Measurements from ENCODE around the gene FADD.
A peak's percentile ranks its signal among the peaks of the same experiment; 100 is the strongest.

Gene FADD

DNA sequence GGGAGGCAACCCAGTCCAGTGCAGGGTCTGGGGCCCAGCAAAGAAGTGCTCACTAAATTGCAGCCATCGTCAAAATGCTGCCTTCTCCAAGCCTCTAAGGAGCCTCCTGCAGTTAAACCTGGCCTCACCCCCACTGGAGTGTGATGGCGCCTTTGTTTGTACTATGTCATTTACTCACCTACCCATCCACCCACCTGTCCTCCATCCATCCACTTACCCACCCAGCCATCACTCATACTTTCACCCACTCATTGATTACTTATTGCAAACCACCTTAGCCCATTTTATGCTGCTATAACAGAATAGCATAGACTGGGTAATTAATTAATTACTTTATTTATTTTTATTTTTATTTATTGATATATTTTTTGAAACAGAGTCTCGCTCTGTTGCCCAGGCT is 38.6 kb downstream of the FADD start:
- no peak for DNase-seq

DNA sequence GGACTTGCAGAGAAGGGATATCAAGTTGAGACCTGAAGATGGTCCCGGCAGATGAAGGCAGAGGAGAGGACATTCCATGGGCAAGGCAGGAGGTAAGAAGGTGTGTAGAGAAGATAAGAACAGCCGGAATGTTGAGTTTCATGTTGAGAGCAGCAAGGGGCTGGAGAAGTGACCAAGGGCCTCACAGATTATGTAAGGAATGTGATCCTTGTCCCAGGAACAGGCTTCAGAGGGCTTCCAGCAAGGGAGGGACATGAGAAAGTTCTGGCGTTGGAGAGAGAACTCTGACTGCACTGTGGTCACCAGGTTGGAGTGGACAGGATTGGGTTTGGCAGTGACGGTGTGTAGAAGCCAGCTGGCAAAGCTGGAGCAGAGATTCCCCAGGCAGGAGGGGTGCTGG is 39.8 kb downstream of the FADD start:
- no peak for DNase-seq

DNA sequence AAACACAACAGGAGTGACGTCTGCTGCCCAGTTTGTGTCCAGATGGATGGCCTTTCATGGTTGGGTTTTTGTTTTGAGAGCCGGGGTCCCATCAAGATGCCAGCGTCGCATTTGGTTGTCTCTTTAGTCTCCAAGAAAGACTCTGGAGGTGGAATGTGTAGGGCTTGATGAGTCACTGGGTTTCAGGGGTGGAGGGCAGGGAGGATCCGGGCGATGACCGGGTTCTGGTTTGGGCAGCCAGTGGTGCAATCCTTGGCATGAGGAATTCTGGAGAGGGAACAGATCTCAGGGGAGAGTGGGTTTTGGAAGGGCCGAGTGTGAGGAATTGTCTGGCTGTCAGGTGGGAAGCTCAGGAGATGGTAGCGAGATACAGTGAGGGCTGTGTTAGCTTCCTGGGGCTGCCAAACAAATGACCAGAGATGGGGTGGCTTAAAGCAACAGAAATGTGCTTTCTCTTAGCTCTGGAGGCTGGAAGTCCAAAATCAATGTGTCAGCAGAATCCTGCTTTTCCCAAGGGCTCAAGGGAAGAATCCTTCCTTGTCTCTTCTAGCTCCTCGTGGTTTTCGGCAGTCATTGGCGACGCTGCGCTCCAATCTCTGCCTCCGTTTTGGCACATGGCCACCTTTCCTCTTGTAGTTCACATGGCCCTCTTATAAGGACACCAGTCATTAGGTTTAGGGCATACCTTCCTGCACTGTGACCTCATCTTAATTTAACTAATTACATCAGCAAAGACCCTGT is 41.0 kb downstream of the FADD start:
- DNase-seq = no peak

DNA sequence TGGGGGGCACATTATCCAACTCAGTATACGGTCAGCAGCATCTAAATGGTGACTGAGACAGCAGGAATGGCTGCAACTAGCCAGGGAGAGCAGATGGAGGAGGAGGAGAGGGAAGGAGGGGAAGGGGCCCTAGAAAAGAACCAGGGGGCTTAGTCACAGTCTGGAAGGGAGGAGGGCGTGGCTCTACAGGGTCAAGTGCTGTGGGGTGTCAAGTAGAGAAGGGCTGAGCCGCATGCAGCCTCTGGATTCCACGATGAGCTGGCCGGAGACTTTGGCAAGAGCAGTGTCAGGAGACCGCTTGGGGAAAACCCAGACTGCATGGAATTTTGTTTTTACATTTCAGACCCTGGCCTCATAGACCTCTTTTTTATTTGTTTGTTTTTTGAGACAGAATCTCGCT is 41.6 kb downstream of the FADD start:
- no peak for DNase-seq

DNA sequence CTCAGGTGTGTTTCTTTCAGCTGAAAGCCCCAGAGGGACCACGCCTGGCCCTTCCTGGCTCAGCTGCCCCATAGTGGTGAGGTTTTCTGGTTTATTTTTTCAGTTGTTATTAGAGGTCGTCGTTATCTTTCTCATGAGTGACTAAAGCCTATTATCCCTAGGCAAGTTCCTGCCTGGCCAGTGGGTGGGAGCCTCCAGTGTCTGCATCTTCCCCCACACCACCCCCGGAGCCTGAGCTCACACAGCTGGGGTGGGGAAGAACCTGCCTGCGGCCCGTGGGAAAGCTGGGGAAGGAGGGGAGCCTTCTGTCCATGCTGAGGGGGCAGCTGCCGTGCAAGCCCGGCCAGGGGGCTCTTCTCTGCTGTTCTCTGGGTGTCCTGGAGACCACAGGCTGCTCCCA is 43.1 kb downstream of the FADD start:
- no peak for DNase-seq

DNA sequence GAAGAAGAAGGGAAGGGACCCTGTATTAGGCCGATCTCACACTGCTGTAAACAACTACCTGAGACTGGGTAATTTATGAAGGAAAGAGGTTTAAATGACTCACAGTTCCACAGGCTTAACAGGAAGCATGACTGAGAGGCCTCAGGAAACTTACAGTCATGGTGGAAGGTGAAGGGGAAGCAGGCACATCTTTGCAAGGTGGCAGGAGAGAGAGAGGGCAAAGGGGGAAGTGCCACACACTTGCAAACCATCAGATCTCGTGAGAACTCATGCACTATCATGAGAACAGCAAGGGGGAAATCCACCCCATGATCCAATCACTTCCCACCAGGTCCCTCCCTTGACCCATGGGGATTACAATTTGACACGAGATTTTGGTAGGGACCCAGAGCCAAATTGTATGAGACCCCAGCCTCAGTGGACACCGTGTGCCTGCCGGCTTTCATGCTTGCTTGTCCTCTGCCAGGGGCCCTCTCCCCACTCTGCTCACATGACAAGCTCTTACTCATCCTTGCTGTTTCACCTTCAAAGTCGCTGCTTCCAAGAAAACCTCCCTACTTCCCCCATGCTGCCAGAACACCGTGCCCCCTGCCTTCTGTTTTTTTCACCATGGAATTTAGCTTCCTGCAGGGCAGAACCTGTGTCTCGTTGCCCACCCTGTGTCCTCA is 44.1 kb downstream of the FADD start:
- no peak for DNase-seq

DNA sequence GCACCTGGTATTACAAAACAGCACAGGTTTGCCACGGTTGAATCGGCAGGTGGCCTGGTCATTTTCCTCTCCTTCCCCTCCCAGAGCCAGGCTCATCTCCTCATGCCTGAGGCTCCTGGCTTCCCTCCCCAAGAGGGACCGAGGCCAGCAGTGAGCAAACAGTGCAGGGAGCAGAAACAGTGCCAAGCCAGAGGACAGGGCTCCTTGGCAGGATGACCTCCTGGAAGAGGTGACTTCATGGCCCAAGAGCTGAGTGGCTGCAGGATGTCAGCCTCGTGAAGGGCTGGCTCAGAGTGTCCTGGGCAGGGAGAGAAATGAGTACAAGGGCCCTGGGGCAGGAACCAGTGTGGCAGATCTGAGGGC is 44.6 kb downstream of the FADD start:
- DNase-seq = no peak

DNA sequence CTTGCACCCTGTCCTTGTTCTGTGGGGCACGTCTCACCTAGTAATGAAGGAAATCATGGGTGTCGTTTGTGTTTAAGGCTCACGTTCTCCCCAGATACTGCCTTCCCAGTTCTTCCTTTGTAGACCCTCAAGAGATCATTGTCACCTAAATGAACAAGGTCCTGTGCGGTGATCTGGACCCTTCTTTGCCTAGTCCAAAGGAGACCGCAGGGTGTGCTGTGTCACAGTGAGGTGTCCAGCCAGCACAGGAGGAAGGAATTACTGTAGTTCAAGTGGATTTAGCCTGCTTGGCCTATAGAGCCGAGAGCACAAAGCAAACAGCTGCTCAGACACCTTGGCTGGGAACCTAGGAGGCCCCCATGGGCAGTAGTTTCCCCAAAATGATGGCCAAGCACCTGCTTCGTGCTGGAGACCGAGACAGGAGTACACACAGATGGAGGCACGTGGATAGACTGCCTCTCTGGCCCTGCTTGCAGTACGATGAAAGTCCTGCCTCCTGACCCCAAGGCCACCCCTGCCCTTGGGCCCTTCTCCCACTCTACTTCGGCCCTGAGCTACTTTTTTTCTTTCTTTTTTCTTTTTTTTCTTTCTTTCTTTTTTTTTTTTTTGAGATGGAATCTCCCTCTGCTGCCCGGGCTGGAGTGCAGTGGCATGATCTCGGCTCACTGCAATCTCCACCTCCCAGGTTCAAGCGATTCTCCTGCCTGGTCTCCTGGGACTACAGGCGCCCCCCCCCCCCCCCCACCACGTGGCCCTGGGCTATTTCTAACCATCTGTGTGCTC is 48.0 kb downstream of the FADD start:
- no peak for DNase-seq

DNA sequence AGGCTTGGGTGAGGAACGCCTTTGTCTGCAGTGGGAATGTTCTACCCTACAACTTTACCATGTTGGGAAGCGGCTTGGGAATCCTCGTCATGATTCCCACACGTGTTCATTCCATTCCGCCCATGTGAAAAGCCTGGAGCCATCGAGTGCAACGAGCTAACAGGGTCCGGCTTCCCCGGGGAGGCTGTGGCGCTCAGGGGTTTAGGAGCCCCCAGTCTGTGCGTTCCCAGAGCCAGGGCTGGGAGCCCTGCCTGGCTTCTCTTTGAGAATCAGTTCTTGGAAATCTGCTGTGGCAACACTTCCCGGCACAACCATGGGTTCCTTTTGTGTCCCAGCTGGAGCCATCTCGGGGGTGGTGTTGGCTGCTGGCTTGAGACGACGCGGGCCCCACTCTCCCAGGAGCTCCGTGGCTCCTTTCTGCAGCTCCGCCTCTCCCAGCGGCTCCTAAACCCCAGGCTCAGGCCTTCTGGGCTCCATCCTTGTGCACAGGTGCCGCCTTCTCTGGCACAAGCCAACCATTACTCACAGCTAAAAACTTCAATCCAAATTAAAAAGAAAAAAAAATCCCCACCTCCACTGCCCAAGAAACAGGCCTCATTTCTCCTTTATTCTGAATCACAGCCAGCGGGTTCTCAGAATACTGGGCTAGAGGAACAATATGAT is 48.7 kb downstream of the FADD start:
- no peak for DNase-seq

- no peak for DNase-seq
Observed at GRCh38 chr11:70252844-70253243, 49.7 kb downstream of the FADD start.

DNA sequence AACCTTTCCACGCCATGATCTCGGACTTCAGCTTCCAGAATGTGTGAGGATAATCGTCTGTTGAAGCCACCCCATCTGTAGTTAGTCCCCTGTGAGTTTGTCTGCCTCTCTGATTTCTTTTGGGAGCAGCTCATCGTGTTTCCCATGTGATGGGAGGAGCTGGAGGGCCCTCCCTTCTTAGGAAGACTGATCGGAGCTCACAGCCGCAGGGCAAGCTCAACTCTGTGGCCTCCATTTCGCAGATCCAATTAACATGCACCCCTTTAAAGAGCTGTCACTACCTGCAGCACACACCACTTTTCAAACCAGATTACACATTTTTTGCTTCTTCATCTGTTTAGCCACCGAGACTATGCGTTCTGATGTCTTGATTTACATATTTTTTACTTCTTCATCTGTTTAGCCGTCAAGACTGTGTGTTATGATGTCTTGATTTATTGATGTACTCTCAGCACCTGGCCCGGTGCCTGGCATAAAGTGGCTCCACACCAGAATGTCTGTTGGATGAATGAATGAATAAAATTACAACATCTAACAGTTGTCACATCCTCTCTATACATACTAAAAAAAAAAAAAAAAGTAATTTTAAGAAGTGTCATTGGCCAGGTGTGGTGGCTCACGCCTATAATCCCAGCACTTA is 52.5 kb downstream of the FADD start:
- peak; percentile 23 for DNase-seq

Data from NCI-H526 treated with DMSO at 0.1 percent for 48 hours (cell line).